Measurements from ENCODE around the gene G3BP1.

- no peak for TF ChIP-seq CTCF (IDR thresholded peaks at IDR 0.05)
- no peak for TF ChIP-seq POLR2A (IDR thresholded peaks at IDR 0.05)
These were observed 29.9 kb upstream of the G3BP1 start for GRCh38 chr5:151741678-151742423.
